Measurements from ENCODE around the gene ZIC5. TPM values are rescaled to one million over a fixed set of nuclear protein-coding genes. Genes with fewer than 3 reads are reported as not detected.
A peak's percentile ranks its signal among the peaks of the same experiment; 100 is the strongest.

The ZIC5 gene
- total RNA-seq, 1 experiment from 2014 or later: 45.9 TPM

- H3K4me3 ChIP-seq (ENCODE audit: insufficient read depth, low read depth, low read length): peak overlapping the region; percentile 10; the same call in 1 of the 2 replicates
- peaks cover 46% of the 10 kb centered on the region; the same call in 1 of the 2 replicates for H3K27me3 ChIP-seq (ENCODE audit: control insufficient read depth, insufficient read depth, low read length)
- DNase-seq: peak; percentile 76
- no peaks in the 10 kb centered on the region for H3K36me3 ChIP-seq (replicated peaks; ENCODE audit: control insufficient read depth, insufficient read depth, low read length)
Observed at GRCh38 chr13:99974939-99975561, 3.5 kb upstream of the ZIC5 start.

GRCh38 chr13:99974296-99974938 lies 2.9 kb upstream of the ZIC5 start:
- Histone ChIP-seq H3K27me3 (ENCODE audit: control insufficient read depth, insufficient read depth, low read length) (peaks cover 44% of the 10 kb centered on the region; the same call in 1 of the 2 replicates), H3K36me3 (replicated peaks; ENCODE audit: control insufficient read depth, insufficient read depth, low read length) (no peaks in the 10 kb centered on the region), H3K4me3 (ENCODE audit: insufficient read depth, low read depth, low read length) (peak overlapping the region; percentile 10; the same call in 1 of the 2 replicates)
- DNase-seq: peak; percentile 80

- Histone ChIP-seq H3K4me3 (ENCODE audit: insufficient read depth, low read depth, low read length) (no peak overlapping the region), H3K36me3 (replicated peaks; ENCODE audit: control insufficient read depth, insufficient read depth, low read length) (peaks cover 2% of the 10 kb centered on the region), H3K27me3 (ENCODE audit: control insufficient read depth, insufficient read depth, low read length) (peaks cover 49% of the 10 kb centered on the region; the same call in 1 of the 2 replicates)
- DNase-seq: no peak
Observed at GRCh38 chr13:99973808-99974185, 2.2 kb upstream of the ZIC5 start.

GRCh38 chr13:99973163-99973807 lies 1.7 kb upstream of the ZIC5 start:
- DNase-seq: no peak
- Histone ChIP-seq H3K36me3 (replicated peaks; ENCODE audit: control insufficient read depth, insufficient read depth, low read length) (peaks cover 2% of the 10 kb centered on the region), H3K4me3 (ENCODE audit: insufficient read depth, low read depth, low read length) (no peak overlapping the region), H3K27me3 (ENCODE audit: control insufficient read depth, insufficient read depth, low read length) (peaks cover 50% of the 10 kb centered on the region; the same call in 1 of the 2 replicates)

- peak; percentile 73 for DNase-seq
- Histone ChIP-seq H3K27me3 (ENCODE audit: control insufficient read depth, insufficient read depth, low read length) (peaks cover 49% of the 10 kb centered on the region), H3K4me3 (ENCODE audit: insufficient read depth, low read depth, low read length) (peak overlapping the region; percentile 96), H3K36me3 (replicated peaks; ENCODE audit: control insufficient read depth, insufficient read depth, low read length) (peaks cover 2% of the 10 kb centered on the region)
Observed at GRCh38 chr13:99972190-99972731, 694 bp upstream of the ZIC5 start.

GRCh38 chr13:99970651-99971575 lies 654 bp downstream of the ZIC5 start:
- Histone ChIP-seq H3K36me3 (replicated peaks; ENCODE audit: control insufficient read depth, insufficient read depth, low read length) (peaks cover 2% of the 10 kb centered on the region), H3K4me3 (ENCODE audit: insufficient read depth, low read depth, low read length) (peak overlapping the region; percentile 96), H3K27me3 (ENCODE audit: control insufficient read depth, insufficient read depth, low read length) (peaks cover 41% of the 10 kb centered on the region)
- peak; percentile 94 for DNase-seq

GRCh38 chr13:99969919-99970650 lies 1.5 kb downstream of the ZIC5 start:
- DNase-seq: peak; percentile 96
- Histone ChIP-seq H3K36me3 (replicated peaks; ENCODE audit: control insufficient read depth, insufficient read depth, low read length) (peaks cover 5% of the 10 kb centered on the region), H3K27me3 (ENCODE audit: control insufficient read depth, insufficient read depth, low read length) (peaks cover 35% of the 10 kb centered on the region), H3K4me3 (ENCODE audit: insufficient read depth, low read depth, low read length) (peak overlapping the region; percentile 96)

- DNase-seq: peak; percentile 68
- peaks cover 7% of the 10 kb centered on the region for H3K36me3 ChIP-seq (replicated peaks; ENCODE audit: control insufficient read depth, insufficient read depth, low read length)
- H3K4me3 ChIP-seq (ENCODE audit: insufficient read depth, low read depth, low read length): peak overlapping the region; percentile 96
- peaks cover 35% of the 10 kb centered on the region for H3K27me3 ChIP-seq (ENCODE audit: control insufficient read depth, insufficient read depth, low read length)
Observed at GRCh38 chr13:99969453-99969918, 2.1 kb downstream of the ZIC5 start.

- Histone ChIP-seq H3K36me3 (replicated peaks; ENCODE audit: control insufficient read depth, insufficient read depth, low read length) (peaks cover 7% of the 10 kb centered on the region), H3K4me3 (ENCODE audit: insufficient read depth, low read depth, low read length) (peak overlapping the region; percentile 96), H3K27me3 (ENCODE audit: control insufficient read depth, insufficient read depth, low read length) (peaks cover 35% of the 10 kb centered on the region)
- peak; percentile 78 for DNase-seq
Observed at GRCh38 chr13:99968521-99969452, 2.8 kb downstream of the ZIC5 start.

- Histone ChIP-seq H3K36me3 (replicated peaks; ENCODE audit: control insufficient read depth, insufficient read depth, low read length) (peaks cover 7% of the 10 kb centered on the region), H3K4me3 (ENCODE audit: insufficient read depth, low read depth, low read length) (peak overlapping the region; percentile 96), H3K27me3 (ENCODE audit: control insufficient read depth, insufficient read depth, low read length) (peaks cover 37% of the 10 kb centered on the region)
- DNase-seq: peak; percentile 62
Observed at GRCh38 chr13:99967869-99968520, 3.6 kb downstream of the ZIC5 start.

GRCh38 chr13:99967498-99967868 lies 4.1 kb downstream of the ZIC5 start:
- DNase-seq: no peak
- Histone ChIP-seq H3K36me3 (replicated peaks; ENCODE audit: control insufficient read depth, insufficient read depth, low read length) (peaks cover 7% of the 10 kb centered on the region), H3K4me3 (ENCODE audit: insufficient read depth, low read depth, low read length) (peak overlapping the region; percentile 96), H3K27me3 (ENCODE audit: control insufficient read depth, insufficient read depth, low read length) (peaks cover 32% of the 10 kb centered on the region)

GRCh38 chr13:99966064-99966805 lies 5.3 kb downstream of the ZIC5 start:
- no peak for DNase-seq
- Histone ChIP-seq H3K36me3 (replicated peaks; ENCODE audit: control insufficient read depth, insufficient read depth, low read length) (peaks cover 7% of the 10 kb centered on the region), H3K27me3 (ENCODE audit: control insufficient read depth, insufficient read depth, low read length) (peaks cover 36% of the 10 kb centered on the region), H3K4me3 (ENCODE audit: insufficient read depth, low read depth, low read length) (no peak overlapping the region)
